GM12878 (cell line): ENCODE measurements around the gene CHD5. TPM values are rescaled to one million over a fixed set of nuclear protein-coding genes. Genes with fewer than 3 reads are reported as not detected.

Experiments
- ATAC-seq: fragments of 200-7000 bp; cut with Tn5 transposase; 3 replicates; pipeline ENCODE4 v1.9.1; 2020; ENCODE audit warnings: mild to moderate bottlenecking, moderate library complexity
- BruUV-seq: library from RNA; stranded (reverse); fragments of 400-500 nt; replicated peaks from 2 replicates; lab custom pipeline; 2021; lab: Mats Ljungman, UMichigan
- CTCF ChIA-PET: fragments of 300-600 bp; sonication (Branson Sonifier 250); formaldehyde crosslinking; extraction: SDS; loops from one replicate; lab custom pipeline; 2021; ENCODE audit warnings: inconsistent platforms; lab: Yijun Ruan, JAX
- POLR2A ChIA-PET: fragments of 350-600 bp; formaldehyde crosslinking; extraction: SDS; loops from one replicate; lab custom pipeline; 2021; ENCODE audit warnings: inconsistent platforms; lab: Charles Lee
- RAD21 ChIA-PET: fragments of 300-600 bp; sonication (Branson Sonifier 250); formaldehyde crosslinking; loops from one replicate; lab custom pipeline; 2023; ENCODE audit warnings: antibody characterized with exemption; ENCODE audit not compliant: unreplicated experiment; lab: Charles Lee
- SMC1A ChIA-PET: fragments of 300-600 bp; sonication (Branson Sonifier 250); formaldehyde crosslinking; loops from one replicate; lab custom pipeline; 2023; ENCODE audit not compliant: unreplicated experiment, uncharacterized antibody; lab: Charles Lee
- DNase-seq: peaks from one replicate; pipeline ENCODE4 v3.0.0-alpha.2; 2011; ENCODE audit warnings: low read depth, low spot score
- FAIRE-seq: peaks from 3 replicates; lab custom pipeline; 2011; peaks lifted over from hg19 to GRCh38; lab: Jason Lieb, UNC
- H2AFZ ChIP-seq: 2 replicates; pipeline ENCODE4 v1.6.0; 2011; ENCODE audit warnings: low read depth, low read length, control low read depth; ENCODE audit not compliant: control insufficient read depth
- H3K27ac ChIP-seq: 2 replicates; pipeline ENCODE4 v1.5.1; 2011; ENCODE audit warnings: control low read depth; ENCODE audit not compliant: control insufficient read depth, insufficient read depth
- H3K27me3 ChIP-seq, 2 experiments: replicated peaks in 1 of 2; 2 replicates each; pipeline versions ENCODE4 v1.6.0 to v1.6.1; 2011; ENCODE audit warnings: low read length in 1 of 2; ENCODE audit not compliant: control insufficient read depth in 2 of 2, insufficient read depth in 2 of 2
- H3K36me3 ChIP-seq, 2 experiments: 2 replicates each; pipeline ENCODE4 v1.5.1; 2011; ENCODE audit warnings: low read length in 1 of 2; ENCODE audit not compliant: control insufficient read depth in 2 of 2, insufficient read depth in 2 of 2
- H3K4me1 ChIP-seq: 2 replicates; pipeline ENCODE4 v1.6.1; 2011; ENCODE audit warnings: mild to moderate bottlenecking, low read length, moderate library complexity, mixed read lengths; ENCODE audit not compliant: control insufficient read depth, insufficient read depth
- H3K4me2 ChIP-seq: 2 replicates; pipeline ENCODE4 v1.6.0; 2011; ENCODE audit warnings: control low read depth; ENCODE audit not compliant: control insufficient read depth, insufficient read depth
- H3K4me3 ChIP-seq: fragments of 200-600 bp; sonication (generic); 2 replicates; pipeline ENCODE4 v1.5.1; 2016
- H3K79me2 ChIP-seq: 2 replicates; pipeline ENCODE4 v1.6.0; 2011; ENCODE audit warnings: low read length; ENCODE audit not compliant: control insufficient read depth, insufficient read depth
- H3K9ac ChIP-seq: 2 replicates; pipeline ENCODE4 v1.8.0; 2011; ENCODE audit warnings: low read length, control low read depth, mixed read lengths; ENCODE audit not compliant: control insufficient read depth, insufficient read depth
- H3K9me3 ChIP-seq: replicated peaks from 3 replicates; pipeline ENCODE4 v1.5.1; 2011; ENCODE audit warnings: mild to moderate bottlenecking, low read length; ENCODE audit not compliant: control insufficient read depth, insufficient read depth
- H4K20me1 ChIP-seq: 2 replicates; pipeline ENCODE4 v1.6.0; 2011; ENCODE audit not compliant: control insufficient read depth, insufficient read depth
- BMI1 ChIP-seq: fragments of 450-650 bp; IDR thresholded peaks from 2 replicates; pipeline ENCODE4 v1.6.1; 2016; ENCODE audit warnings: mild to moderate bottlenecking, moderate library complexity, borderline replicate concordance
- BRCA1 ChIP-seq: IDR thresholded peaks from 2 replicates; pipeline ENCODE4 v1.6.1; 2011; ENCODE audit warnings: low read depth, low read length, improper control_type of control experiment
- CREM ChIP-seq: IDR thresholded peaks from 2 replicates; pipeline ENCODE4 v1.6.1; 2014; ENCODE audit warnings: antibody characterized with exemption, low read depth
- EGR1 ChIP-seq, 2 experiments: IDR thresholded peaks; 1 replicate in 1 of 2; 2 replicates in 1 of 2; pipeline ENCODE4 v1.6.1; 2011 to 2012; ENCODE audit warnings: low read depth in 2 of 2, low read length in 2 of 2, borderline replicate concordance in 1 of 2, mild to moderate bottlenecking in 1 of 2, moderate library complexity in 1 of 2
- JUNB ChIP-seq: IDR thresholded peaks from 2 replicates; pipeline ENCODE4 v1.6.1; 2016; ENCODE audit warnings: antibody characterized with exemption, mild to moderate bottlenecking
- KLF5 ChIP-seq: fragments of 450-650 bp; IDR thresholded peaks from 2 replicates; pipeline ENCODE4 v1.6.1; 2014; ENCODE audit warnings: mild to moderate bottlenecking; ENCODE audit not compliant: partially characterized antibody
- MEF2A ChIP-seq: IDR thresholded peaks from 2 replicates; pipeline ENCODE4 v1.6.1; 2011; ENCODE audit warnings: low read depth, mild to moderate bottlenecking, low read length, moderate library complexity; ENCODE audit not compliant: insufficient read depth
- MEF2B ChIP-seq: fragments of 450-650 bp; IDR thresholded peaks from 2 replicates; pipeline ENCODE4 v1.6.1; 2018; ENCODE audit warnings: mild to moderate bottlenecking, moderate library complexity; ENCODE audit not compliant: partially characterized antibody, poor library complexity, severe bottlenecking
- MXI1 ChIP-seq: fragments of 150-350 bp; IDR thresholded peaks from 2 replicates; pipeline ENCODE4 v1.6.1; 2011; ENCODE audit warnings: low read depth, mild to moderate bottlenecking, inconsistent platforms, low read length, improper control_type of control experiment
- NFXL1 ChIP-seq: fragments of 450-650 bp; IDR thresholded peaks from 2 replicates; pipeline ENCODE4 v1.6.1; 2017; ENCODE audit warnings: antibody characterized with exemption, mild to moderate bottlenecking, borderline replicate concordance
- PML ChIP-seq: IDR thresholded peaks from 2 replicates; pipeline ENCODE4 v1.6.1; 2012; ENCODE audit warnings: low read length, inconsistent platforms
- SMAD5 ChIP-seq: IDR thresholded peaks from 2 replicates; pipeline ENCODE4 v1.6.1; 2016; ENCODE audit warnings: antibody characterized with exemption, low read depth
- STAT1 ChIP-seq: fragments of 450-650 bp; conservative IDR thresholded peaks from 2 replicates; pipeline ENCODE4 v1.6.1; 2014; ENCODE audit warnings: antibody characterized with exemption, mild to moderate bottlenecking
- SUPT20H ChIP-seq: IDR thresholded peaks from 2 replicates; pipeline ENCODE4 v1.6.1; 2011; ENCODE audit warnings: low read depth, mild to moderate bottlenecking, low read length, moderate library complexity, borderline replicate concordance; ENCODE audit not compliant: control insufficient read depth
- WRNIP1 ChIP-seq: IDR thresholded peaks from 2 replicates; pipeline ENCODE4 v1.6.1; 2011; ENCODE audit warnings: low read depth, low read length, improper control_type of control experiment, borderline replicate concordance
- ZSCAN29 ChIP-seq: fragments of 450-650 bp; IDR thresholded peaks from 2 replicates; pipeline ENCODE4 v1.6.1; 2017; ENCODE audit warnings: mild to moderate bottlenecking, moderate library complexity
- WGBS: methylation state at CpG from one replicate; pipeline ENCODE4 v1.1.6; 2016; ENCODE audit warnings: low lambda C conversion rate; ENCODE audit not compliant: insufficient replicate concordance, insufficient coverage; ENCODE audit errors: missing lambda C conversion rate; 5-methylcytosine and 5-hydroxymethylcytosine counted together
- in situ Hi-C: fragments of 300-500 bp; cut with MboI; formaldehyde crosslinking; loops from 9 replicates; pipeline ENCODE4 v1.14.3; 2018; ENCODE audit warnings: mixed read lengths
- intact Hi-C: fragments of 100-400 bp; cut with micrococcal nuclease; formaldehyde crosslinking; loops from one replicate; pipeline ENCODE4 v1.14.2; 2022; ENCODE audit not compliant: unreplicated experiment
- polyA plus RNA-seq, 11 experiments: library from polyadenylated mRNA; depleted of rRNA in 4 of 11; unstranded in 6 of 11; stranded (reverse) in 5 of 11; fragments of >200 nt; fragmentation: Nextera tagmentation in 4 of 11; fragmentation: Illumina TruSeq in 1 of 11; extraction: Ambion mirVana in 4 of 11; extraction: Trizol in 1 of 11; gene quantifications; 1 replicate in 1 of 11; 2 replicates in 10 of 11; pipeline versions ENCODE4 v1.2.1 to v1.2.3, GENCODE V29; 2011 to 2016; ENCODE audit warnings: inconsistent platforms in 2 of 11, missing spikeins in 2 of 11, low read depth in 1 of 11
- total RNA-seq, 4 experiments: library from RNA; depleted of rRNA in 3 of 4; stranded (reverse); fragments of >200 nt in 3 of 4; fragmentation: Illumina TruSeq in 1 of 4; extraction: Trizol in 1 of 4; gene quantifications; 2 replicates each; pipeline versions ENCODE4 v1.2.1 to v1.2.3, GENCODE V29; 2013 to 2021
- TF ChIP-seq, protein P1 (sequence below): IDR thresholded peaks from 2 replicates; pipeline ENCODE4 v1.6.1; 2012; ENCODE audit warnings: low read depth, low read length, improper control_type of control experiment

The CHD5 gene
- total and polyA plus RNA-seq, 10 of the 15 experiments (the other 5 are each of a cell fraction or from before 2014, with no cell fraction given): 0.03 to 0.49 (median 0.13) TPM; not detected in 3

DNA sequence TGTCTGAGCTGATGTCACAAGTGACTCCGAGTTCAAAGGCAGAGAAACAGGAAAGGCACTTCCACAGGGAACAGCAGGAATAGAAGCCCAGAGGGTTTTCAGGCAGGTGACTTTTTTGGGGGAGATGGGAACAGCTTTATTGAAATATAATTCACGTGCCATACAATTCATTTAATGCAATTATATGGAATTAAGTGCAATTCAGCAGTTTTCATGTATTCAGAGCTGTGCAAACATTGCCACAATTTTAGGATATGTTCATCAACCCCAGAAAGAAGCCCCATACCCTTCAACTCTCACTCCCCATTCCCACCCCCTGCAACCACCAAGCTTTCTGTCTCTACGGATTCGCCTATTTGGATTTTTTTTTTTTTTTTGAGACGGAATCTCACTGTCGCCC lies 117.5 kb downstream of the CHD5 start (continued):
- no peak for TF ChIP-seq ZSCAN29
- no peak for TF ChIP-seq EGR1 (IDR thresholded peaks at IDR 0.05; ENCODE audit: borderline replicate concordance in 1 of 2, low read depth in 2 of 2, low read length in 2 of 2)
- no peak for TF ChIP-seq WRNIP1
- no peak for TF ChIP-seq STAT1
- no peak for TF ChIP-seq BMI1
- TF ChIP-seq MXI1: no peak

DNA sequence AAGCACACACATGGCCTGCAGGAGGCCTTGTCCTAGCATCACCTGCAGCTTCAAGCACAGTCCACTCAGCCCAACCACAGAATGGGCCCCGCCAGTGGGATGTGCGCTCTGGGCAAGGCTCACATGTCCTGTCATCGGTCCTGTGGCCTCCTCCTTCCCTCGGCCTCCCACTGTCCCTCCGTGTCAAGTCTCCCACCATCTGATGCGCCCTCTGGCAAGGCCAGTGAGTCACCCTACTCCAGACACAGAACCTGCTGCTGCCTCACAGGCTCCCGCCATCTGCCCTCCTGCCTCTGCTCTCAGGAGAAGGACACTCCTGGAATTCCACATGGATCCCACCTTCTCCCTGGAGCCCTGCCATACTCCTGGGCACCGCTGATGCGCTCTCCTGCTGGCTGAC lies 120.3 kb downstream of the CHD5 start:
- ChIA-PET RAD21 (no interaction called here), POLR2A (no interaction called here), SMC1A (no interaction called here), CTCF (no interaction called here)
- ATAC-seq: no peak
- H3K27me3 ChIP-seq: no peaks in the 10 kb centered on the region
- H4K20me1 ChIP-seq: no peaks in the 10 kb centered on the region
- peaks cover 0 to 2% of the 10 kb centered on the region in 2 experiments; a peak in 2 of 4 replicates for H3K36me3 ChIP-seq
- WGBS: 91% methylated on average over 9 of the region's 9 CpGs
- DNase-seq: no peak
- H3K4me1 ChIP-seq: no peaks in the 10 kb centered on the region
- intact Hi-C loops: no loop called here
- H3K4me2 ChIP-seq: no peak overlapping the region
- no peaks in the 10 kb centered on the region for H3K79me2 ChIP-seq
- H3K27ac ChIP-seq: no peak overlapping the region
- H3K9ac ChIP-seq: no peak overlapping the region
- BruUV-seq: no TSS peak
- no peak for FAIRE-seq
- H3K9me3 ChIP-seq: no peaks in the 10 kb centered on the region
- no peak overlapping the region for H3K4me3 ChIP-seq
- TF ChIP-seq MEF2B (no peak), CREM (no peak), NFXL1 (no peak), SMAD5 (no peak), JUNB (no peak), PML (no peak), MEF2A (no peak), KLF5 (no peak), BRCA1 (no peak), SUPT20H (no peak)
- TF ChIP-seq, protein P1, sequence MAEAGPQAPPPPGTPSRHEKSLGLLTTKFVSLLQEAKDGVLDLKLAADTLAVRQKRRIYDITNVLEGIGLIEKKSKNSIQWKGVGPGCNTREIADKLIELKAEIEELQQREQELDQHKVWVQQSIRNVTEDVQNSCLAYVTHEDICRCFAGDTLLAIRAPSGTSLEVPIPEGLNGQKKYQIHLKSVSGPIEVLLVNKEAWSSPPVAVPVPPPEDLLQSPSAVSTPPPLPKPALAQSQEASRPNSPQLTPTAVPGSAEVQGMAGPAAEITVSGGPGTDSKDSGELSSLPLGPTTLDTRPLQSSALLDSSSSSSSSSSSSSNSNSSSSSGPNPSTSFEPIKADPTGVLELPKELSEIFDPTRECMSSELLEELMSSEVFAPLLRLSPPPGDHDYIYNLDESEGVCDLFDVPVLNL: no peak
- in situ Hi-C loops: no loop called here
- no peak overlapping the region for H2AFZ ChIP-seq
